ENCODE data around the gene RAVER2.
"Not testable (repeated sequence)": the region's sequence is repeated elsewhere in the genome, so short reads cannot be mapped to it uniquely, and the experiment has no call there.

Gene RAVER2

GRCh38 chr1:64748706-64749105 is 3.8 kb downstream of the RAVER2 start:
- DNase-seq = no peak

GRCh38 chr1:64750092-64750491 is 5.2 kb downstream of the RAVER2 start:
- DNase-seq = no peak

- no peak for DNase-seq
Measured at GRCh38 chr1:64750875-64751274, 6.0 kb downstream of the RAVER2 start.

GRCh38 chr1:64754173-64754572 is 9.3 kb downstream of the RAVER2 start:
- no peak for DNase-seq

GRCh38 chr1:64755361-64755760 is 10.5 kb downstream of the RAVER2 start:
- no peak for DNase-seq

GRCh38 chr1:64756770-64757169 is 11.9 kb downstream of the RAVER2 start:
- DNase-seq = no peak

- no peak for DNase-seq
Measured at GRCh38 chr1:64757213-64757612, 12.3 kb downstream of the RAVER2 start.

GRCh38 chr1:64758233-64758632 is 13.4 kb downstream of the RAVER2 start:
- DNase-seq = no peak

- DNase-seq = no peak
Measured at GRCh38 chr1:64759968-64760367, 15.1 kb downstream of the RAVER2 start.

- DNase-seq = no peak
Measured at GRCh38 chr1:64765012-64765411, 20.1 kb downstream of the RAVER2 start.

GRCh38 chr1:64765826-64766225 is 21.0 kb downstream of the RAVER2 start:
- DNase-seq = no peak

- DNase-seq = no peak
Measured at GRCh38 chr1:64766429-64766828, 21.6 kb downstream of the RAVER2 start.

GRCh38 chr1:64769482-64769881 is 24.6 kb downstream of the RAVER2 start:
- no peak for DNase-seq

- no peak for DNase-seq
Measured at GRCh38 chr1:64769971-64770370, 25.1 kb downstream of the RAVER2 start.

- DNase-seq = not testable (repeated sequence)
Measured at GRCh38 chr1:64773306-64773705, 28.4 kb downstream of the RAVER2 start.

GRCh38 chr1:64775113-64775512 is 30.2 kb downstream of the RAVER2 start:
- DNase-seq = no peak

- not testable (repeated sequence) for DNase-seq
Measured at GRCh38 chr1:64782044-64782443, 37.2 kb downstream of the RAVER2 start.

GRCh38 chr1:64782848-64783247 is 38.0 kb downstream of the RAVER2 start:
- DNase-seq = not testable (repeated sequence)

GRCh38 chr1:64790832-64791487 is 46.1 kb downstream of the RAVER2 start:
- DNase-seq = no peak

- DNase-seq = no peak
Measured at GRCh38 chr1:64798872-64799271, 54.0 kb downstream of the RAVER2 start.

GRCh38 chr1:64801851-64802523 is 57.1 kb downstream of the RAVER2 start:
- DNase-seq = no peak

- no peak for DNase-seq
Measured at GRCh38 chr1:64809309-64809708, 64.4 kb downstream of the RAVER2 start.

- DNase-seq = no peak
Measured at GRCh38 chr1:64810001-64810400, 65.1 kb downstream of the RAVER2 start.

GRCh38 chr1:64811131-64811530 is 66.3 kb downstream of the RAVER2 start:
- DNase-seq = no peak

- DNase-seq = no peak
Measured at GRCh38 chr1:64814427-64814826, 69.6 kb downstream of the RAVER2 start.
